PC-3 (cell line): Measurements from ENCODE around the gene CCDC88B.

Experiments
- EZH2 ChIP-seq: fragments of 300-600 bp; sonication (generic); IDR thresholded peaks from one replicate; pipeline ENCODE4 v1.6.1; 2017; ENCODE audit warnings: antibody characterized with exemption, mild to moderate bottlenecking, low read length; ENCODE audit not compliant: unreplicated experiment
- TF ChIP-seq, protein P1 (sequence below): fragments of 300-600 bp; sonication (generic); conservative IDR thresholded peaks from 2 replicates; pipeline ENCODE4 v1.5.1; 2017; ENCODE audit warnings: antibody characterized with exemption, low read depth, mild to moderate bottlenecking, low read length

DNA sequence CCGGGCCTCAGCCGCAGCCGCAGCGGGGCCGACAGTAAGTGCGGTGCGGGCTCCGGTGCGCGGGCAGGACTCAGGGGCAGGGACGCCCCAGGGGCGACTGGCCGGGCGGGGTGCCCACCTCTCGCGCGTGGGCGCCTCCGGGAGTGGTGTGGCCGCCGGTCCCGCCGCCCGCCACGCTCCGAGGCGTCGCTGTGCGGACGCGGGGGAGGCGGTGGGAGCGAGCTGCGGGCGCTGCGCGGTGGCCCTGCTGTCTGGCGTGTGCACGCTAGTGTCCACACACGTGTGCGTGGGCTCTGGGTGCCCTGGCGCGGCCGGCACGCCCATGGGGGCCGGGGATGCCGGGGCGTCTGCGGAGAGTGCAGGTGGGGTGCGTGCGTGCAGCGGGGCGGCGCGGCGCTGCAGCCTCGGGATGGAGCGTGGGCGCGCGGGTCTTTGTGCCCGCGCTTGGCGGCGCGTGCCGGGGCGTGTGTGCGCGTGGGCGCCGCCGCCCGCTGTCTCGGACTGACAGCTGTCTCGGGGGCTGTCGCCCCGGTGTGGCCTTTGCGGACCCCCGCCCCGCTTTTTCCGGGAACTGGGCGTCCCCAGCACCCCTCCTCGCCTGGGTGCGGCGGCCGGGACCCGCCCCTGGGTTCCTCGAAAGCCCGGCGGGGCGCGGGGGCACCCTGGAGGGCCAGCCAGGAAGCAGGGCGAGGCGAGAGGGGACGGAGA is 48.1 kb upstream of the CCDC88B start:
- TF ChIP-seq, protein P1, sequence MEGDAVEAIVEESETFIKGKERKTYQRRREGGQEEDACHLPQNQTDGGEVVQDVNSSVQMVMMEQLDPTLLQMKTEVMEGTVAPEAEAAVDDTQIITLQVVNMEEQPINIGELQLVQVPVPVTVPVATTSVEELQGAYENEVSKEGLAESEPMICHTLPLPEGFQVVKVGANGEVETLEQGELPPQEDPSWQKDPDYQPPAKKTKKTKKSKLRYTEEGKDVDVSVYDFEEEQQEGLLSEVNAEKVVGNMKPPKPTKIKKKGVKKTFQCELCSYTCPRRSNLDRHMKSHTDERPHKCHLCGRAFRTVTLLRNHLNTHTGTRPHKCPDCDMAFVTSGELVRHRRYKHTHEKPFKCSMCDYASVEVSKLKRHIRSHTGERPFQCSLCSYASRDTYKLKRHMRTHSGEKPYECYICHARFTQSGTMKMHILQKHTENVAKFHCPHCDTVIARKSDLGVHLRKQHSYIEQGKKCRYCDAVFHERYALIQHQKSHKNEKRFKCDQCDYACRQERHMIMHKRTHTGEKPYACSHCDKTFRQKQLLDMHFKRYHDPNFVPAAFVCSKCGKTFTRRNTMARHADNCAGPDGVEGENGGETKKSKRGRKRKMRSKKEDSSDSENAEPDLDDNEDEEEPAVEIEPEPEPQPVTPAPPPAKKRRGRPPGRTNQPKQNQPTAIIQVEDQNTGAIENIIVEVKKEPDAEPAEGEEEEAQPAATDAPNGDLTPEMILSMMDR = no peak
- no peak for TF ChIP-seq EZH2
